NCI-H1092 (cell line): ENCODE measurements around the gene SLC25A6.
"Not testable (repeated sequence)": the region's sequence is repeated elsewhere in the genome, so short reads cannot be mapped to it uniquely, and the experiment has no call there.

Source experiments
- DNase-seq: peaks from one replicate; lab custom pipeline; 2025; lab: John Stamatoyannopoulos, UW

SLC25A6 gene

DNA sequence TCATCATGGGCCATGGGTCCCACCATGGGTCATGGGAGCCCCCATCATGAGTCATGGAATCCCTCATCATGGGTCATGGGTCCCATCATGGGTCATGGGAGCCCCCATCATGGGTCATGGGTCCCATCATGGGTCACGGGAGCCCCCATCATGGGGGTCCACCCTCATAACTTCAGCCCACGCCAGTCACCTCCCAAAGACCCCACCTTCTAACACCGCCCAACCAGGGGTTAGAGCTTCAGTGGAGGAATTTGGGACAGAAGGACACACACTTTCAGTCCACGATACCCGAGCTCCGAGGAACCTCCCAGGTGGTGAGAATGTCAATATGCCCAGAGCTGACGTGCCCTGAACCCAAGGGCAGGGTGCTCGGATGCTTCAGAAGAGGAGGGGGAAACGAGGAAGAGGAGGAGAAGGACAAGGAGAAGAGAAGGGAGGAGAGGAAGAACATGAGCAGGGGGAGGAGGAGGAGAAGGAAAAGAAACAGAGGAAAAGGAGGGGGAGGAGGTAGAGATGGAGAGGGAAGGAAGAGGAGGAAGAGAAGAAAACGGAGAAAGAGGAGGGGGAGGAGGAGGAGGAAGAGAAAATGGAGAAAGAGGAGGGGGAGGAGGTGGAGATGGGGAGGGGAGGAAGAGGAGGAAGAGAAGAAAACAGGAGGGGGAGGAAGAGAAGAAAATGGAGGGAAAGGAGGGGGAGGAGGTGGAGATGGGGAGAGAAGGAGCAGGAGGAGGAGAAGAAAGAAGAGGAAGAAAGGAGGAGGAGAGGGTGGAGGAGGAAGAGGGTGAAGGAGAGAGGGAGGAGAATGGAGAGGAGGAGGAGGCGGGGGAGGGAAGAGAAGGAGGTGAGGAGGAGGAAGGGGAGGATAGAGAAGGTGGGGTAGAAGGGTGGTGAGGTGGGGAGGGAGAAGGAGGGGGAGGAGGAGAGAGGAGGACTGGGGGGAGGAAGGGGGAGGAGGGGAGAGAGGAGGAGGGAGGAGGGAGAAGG is 37.6 kb downstream of the SLC25A6 start:
- no peak for DNase-seq

- DNase-seq: no peak
These were observed 39.8 kb downstream of the SLC25A6 start for GRCh38 chrX:1351981-1352714.

- DNase-seq: not testable (repeated sequence)
These were observed 42.3 kb downstream of the SLC25A6 start for GRCh38 chrX:1349606-1350005.

GRCh38 chrX:1341545-1342184 is 50.2 kb downstream of the SLC25A6 start:
- no peak for DNase-seq

DNA sequence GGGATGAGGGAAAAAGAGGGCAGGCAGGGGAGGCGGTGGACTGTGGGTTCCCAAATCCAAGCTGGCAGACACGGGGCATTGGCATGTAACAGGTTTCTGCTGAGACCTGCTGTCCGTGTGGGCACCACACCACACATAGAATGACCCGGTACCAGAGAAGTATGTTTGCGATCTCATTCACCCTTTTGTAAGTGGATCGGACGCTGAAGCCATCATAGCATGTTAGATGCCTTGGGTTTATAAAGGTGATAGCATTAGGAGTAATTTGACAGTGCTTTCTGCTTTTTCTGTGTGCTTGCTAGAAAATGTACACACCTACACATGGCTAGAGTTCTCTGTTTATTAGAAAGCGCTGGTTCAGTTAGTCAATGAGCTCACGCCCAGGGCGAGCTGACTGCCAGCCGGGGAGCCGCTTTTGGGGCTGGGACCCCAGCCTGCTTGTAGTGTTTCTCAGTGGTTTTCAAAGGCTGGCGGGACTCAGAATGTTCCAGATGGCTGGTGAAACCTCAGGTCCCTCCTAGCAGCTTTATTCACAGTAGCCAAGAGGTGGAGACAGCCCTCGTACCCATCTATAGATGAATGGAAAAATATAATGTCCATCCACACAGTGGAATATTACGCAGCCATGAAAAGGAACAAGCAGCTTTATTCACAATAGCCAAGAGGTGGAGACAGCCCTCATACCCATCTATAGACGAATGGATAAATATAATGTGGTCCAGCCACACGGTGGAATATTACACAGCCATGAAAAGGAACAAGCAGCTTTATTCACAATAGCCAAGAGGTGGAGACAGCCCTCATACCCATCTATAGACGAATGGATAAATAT is 54.7 kb downstream of the SLC25A6 start:
- DNase-seq: no peak

DNA sequence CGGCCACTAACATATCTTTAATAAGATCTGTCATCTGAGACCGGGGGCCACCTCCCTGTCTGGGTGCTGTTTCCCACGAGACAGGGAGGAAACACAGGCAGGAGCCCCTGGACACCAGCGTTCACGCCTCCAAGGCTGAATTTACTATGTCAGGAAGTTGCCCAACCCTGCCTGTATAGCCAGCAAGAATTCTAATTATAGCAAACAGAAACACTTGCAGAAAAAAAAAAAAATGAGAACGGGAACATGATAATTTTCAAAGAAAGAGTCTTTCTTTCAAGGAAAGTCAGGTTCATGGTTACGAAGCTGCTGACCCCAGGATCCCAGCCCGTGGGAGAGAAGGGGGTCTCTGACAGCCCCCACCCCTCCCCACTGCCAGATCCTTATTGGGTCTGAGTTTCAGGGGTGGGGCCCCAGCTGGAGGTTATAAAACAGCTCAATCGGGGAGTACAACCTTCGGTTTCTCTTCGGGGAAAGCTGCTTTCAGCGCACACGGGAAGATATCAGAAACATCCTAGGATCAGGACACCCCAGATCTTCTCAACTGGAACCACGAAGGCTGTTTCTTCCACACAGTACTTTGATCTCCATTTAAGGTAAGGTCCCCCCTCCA is 55.5 kb downstream of the SLC25A6 start, which contains the start of gene IL3RA:
Gene IL3RA, plus strand, starts transcription at position 455 of the 613 bp plus-strand sequence. CDS start 4,981 bp downstream, outside the sequence.
- no peak for DNase-seq
